ENCODE measurements around the gene ASB6. TPM values are rescaled to one million over a fixed set of nuclear protein-coding genes. Genes with fewer than 3 reads are reported as not detected.

ASB6 gene
- total RNA-seq, 1 donor from 2014 or later: 18.1 TPM

GRCh38 chr9:129604766-129605163, 37.2 kb downstream of the ASB6 start:
- H3K27me3 Mint-ChIP-seq (ENCODE audit: unreplicated experiment): no peaks in the 10 kb centered on the region
- peak overlapping the region; percentile 56 for H3K27ac Mint-ChIP-seq (ENCODE audit: unreplicated experiment)
- no peak overlapping the region for H3K4me3 Mint-ChIP-seq (ENCODE audit: unreplicated experiment)
- H3K9me3 Mint-ChIP-seq (ENCODE audit: unreplicated experiment): no peaks in the 10 kb centered on the region
- no peak for DNase-seq (ENCODE audit: extremely low spot score, unreplicated experiment)
- H3K4me1 Mint-ChIP-seq (ENCODE audit: unreplicated experiment): peaks cover 28% of the 10 kb centered on the region
- no peaks in the 10 kb centered on the region for H3K36me3 Mint-ChIP-seq (ENCODE audit: unreplicated experiment)
- TF ChIP-seq, protein P1, sequence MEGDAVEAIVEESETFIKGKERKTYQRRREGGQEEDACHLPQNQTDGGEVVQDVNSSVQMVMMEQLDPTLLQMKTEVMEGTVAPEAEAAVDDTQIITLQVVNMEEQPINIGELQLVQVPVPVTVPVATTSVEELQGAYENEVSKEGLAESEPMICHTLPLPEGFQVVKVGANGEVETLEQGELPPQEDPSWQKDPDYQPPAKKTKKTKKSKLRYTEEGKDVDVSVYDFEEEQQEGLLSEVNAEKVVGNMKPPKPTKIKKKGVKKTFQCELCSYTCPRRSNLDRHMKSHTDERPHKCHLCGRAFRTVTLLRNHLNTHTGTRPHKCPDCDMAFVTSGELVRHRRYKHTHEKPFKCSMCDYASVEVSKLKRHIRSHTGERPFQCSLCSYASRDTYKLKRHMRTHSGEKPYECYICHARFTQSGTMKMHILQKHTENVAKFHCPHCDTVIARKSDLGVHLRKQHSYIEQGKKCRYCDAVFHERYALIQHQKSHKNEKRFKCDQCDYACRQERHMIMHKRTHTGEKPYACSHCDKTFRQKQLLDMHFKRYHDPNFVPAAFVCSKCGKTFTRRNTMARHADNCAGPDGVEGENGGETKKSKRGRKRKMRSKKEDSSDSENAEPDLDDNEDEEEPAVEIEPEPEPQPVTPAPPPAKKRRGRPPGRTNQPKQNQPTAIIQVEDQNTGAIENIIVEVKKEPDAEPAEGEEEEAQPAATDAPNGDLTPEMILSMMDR (IDR thresholded peaks at IDR 0.05): no peak

DNA sequence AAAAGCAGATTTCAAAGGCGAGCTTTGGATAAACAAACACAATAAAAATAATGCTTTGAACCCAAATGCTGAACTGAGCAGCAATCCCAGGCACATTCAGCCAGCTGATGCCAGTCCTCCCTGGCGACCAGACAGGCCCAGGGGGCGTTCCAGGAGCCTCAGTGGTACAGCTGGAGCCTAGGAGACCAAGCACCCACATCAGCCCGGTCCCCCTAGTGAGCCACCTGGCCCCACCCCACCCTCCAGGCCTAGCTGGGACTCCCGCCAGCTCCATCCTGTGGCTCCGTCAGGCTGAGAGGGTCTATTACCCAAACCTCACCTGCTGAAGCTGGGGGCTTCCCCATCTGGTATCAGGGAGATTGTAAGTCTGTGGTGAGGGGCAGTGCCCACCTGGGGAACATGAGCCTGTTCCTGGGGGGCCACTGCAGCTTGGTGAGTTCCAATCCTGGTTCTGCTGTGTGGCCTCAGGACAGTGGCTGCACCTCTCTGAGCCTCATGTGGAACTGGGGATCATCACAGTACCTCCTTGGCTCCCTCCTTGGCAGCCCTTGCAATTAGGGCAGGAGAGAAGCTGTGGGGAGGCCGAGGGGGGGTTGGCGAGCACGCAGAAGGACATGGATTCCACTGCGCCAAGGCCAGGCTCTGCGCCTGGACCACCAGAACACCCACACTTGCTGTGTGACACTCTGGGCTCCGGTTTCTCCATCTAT, 37.7 kb downstream of the ASB6 start:
- DNase-seq (ENCODE audit: extremely low spot score, unreplicated experiment): no peak
- TF ChIP-seq, protein P1 (IDR thresholded peaks at IDR 0.05): no peak
- H3K4me3 Mint-ChIP-seq (ENCODE audit: unreplicated experiment): no peak overlapping the region
- no peak overlapping the region for H3K27ac Mint-ChIP-seq (ENCODE audit: unreplicated experiment)
- no peaks in the 10 kb centered on the region for H3K36me3 Mint-ChIP-seq (ENCODE audit: unreplicated experiment)
- H3K27me3 Mint-ChIP-seq (ENCODE audit: unreplicated experiment): no peaks in the 10 kb centered on the region
- no peaks in the 10 kb centered on the region for H3K9me3 Mint-ChIP-seq (ENCODE audit: unreplicated experiment)
- peaks cover 26% of the 10 kb centered on the region for H3K4me1 Mint-ChIP-seq (ENCODE audit: unreplicated experiment)

- H3K27ac Mint-ChIP-seq (ENCODE audit: unreplicated experiment): no peak overlapping the region
Measured at GRCh38 chr9:129602598-129603415, 39.1 kb downstream of the ASB6 start.

DNA sequence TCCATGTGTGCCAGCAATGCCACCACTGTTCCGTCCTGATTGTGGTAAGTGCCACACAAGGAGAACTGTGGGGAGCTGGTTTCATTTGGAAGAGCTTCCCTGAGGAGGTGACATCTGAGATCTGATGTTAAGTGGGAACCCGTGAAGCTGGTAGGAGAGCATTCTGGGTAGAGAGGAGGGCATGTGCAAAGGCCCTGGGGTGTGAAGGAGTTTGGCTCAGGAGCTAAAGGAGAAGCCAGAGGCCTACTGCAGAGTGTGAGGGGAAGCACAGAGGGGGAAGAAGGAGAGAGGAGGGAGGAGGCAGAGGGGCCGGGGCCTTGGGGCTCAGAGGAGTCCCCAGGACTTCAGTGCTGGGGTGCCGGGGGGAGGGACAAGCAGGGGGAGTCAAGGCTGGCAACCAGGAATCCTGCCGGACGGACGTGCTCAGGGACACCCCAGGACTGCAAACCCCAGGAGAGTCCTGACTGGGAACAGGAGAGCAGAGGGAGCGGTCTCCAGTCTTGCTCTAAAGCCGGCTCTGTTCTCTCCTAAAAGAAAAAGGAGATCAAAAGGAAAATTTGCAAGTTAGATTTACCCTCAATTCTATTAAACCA, 40.8 kb downstream of the ASB6 start:
- Mint-ChIP-seq H3K27me3 (ENCODE audit: unreplicated experiment) (no peaks in the 10 kb centered on the region), H3K4me3 (ENCODE audit: unreplicated experiment) (no peak overlapping the region), H3K36me3 (ENCODE audit: unreplicated experiment) (no peaks in the 10 kb centered on the region), H3K4me1 (ENCODE audit: unreplicated experiment) (peaks cover 14% of the 10 kb centered on the region), H3K9me3 (ENCODE audit: unreplicated experiment) (no peaks in the 10 kb centered on the region), H3K27ac (ENCODE audit: unreplicated experiment) (no peak overlapping the region)
- no peak for DNase-seq (ENCODE audit: extremely low spot score, unreplicated experiment)
- TF ChIP-seq, protein P1 (IDR thresholded peaks at IDR 0.05): no peak

More at GRCh38 chr9:129602598-129603415, 39.1 kb downstream of the ASB6 start:
- no peaks in the 10 kb centered on the region for H3K9me3 Mint-ChIP-seq (ENCODE audit: unreplicated experiment)
- H3K4me1 Mint-ChIP-seq (ENCODE audit: unreplicated experiment): peaks cover 19% of the 10 kb centered on the region
- no peak for DNase-seq (ENCODE audit: extremely low spot score, unreplicated experiment)
- no peaks in the 10 kb centered on the region for H3K36me3 Mint-ChIP-seq (ENCODE audit: unreplicated experiment)
- no peak overlapping the region for H3K4me3 Mint-ChIP-seq (ENCODE audit: unreplicated experiment)
- no peaks in the 10 kb centered on the region for H3K27me3 Mint-ChIP-seq (ENCODE audit: unreplicated experiment)
- TF ChIP-seq, protein P1 (IDR thresholded peaks at IDR 0.05): no peak
